ENCODE data around the gene COL1A2. TPM values are rescaled to one million over a fixed set of nuclear protein-coding genes. Genes with fewer than 3 reads are reported as not detected.

Gene COL1A2
- total RNA-seq, 4 donors from 2014 or later, result 227 to 697 (median 347) TPM

- no peaks in the 10 kb centered on the region for H3K9me3 ChIP-seq
- H3K27me3 ChIP-seq, result no peaks in the 10 kb centered on the region
- H3K36me3 ChIP-seq, result peaks cover 0 to 19% (median 8%) of the 10 kb centered on the region in 4 donors
- intact Hi-C loops (cut with DNase I), result loop anchor here (1.0 to 2.0 kb wide), 2 partner anchors 21 to 100 kb away; no protein-coding TSS in a partner anchor
- no peak for DNase-seq (ENCODE audit: extremely low spot score)
- H3K4me3 ChIP-seq, result peak overlapping the region; percentile 69 to 85 (median 72)
- 15% methylated on average over 14 of the region's 14 CpGs for WGBS
- TF ChIP-seq CTCF (IDR thresholded peaks at IDR 0.05) (peak; percentile 85 to 92 (median 90)), EP300 (IDR thresholded peaks at IDR 0.05) (no peak), POLR2AphosphoS5 (IDR thresholded peaks at IDR 0.05) (peak; percentile 52 to 62), POLR2A (IDR thresholded peaks at IDR 0.05; ENCODE audit: low read depth) (no peak)
- H3K27ac ChIP-seq (replicated peaks in 1 of 4), result peak overlapping the region; percentile 91 to 97 (median 95)
- peaks cover 14 to 73% (median 61%) of the 10 kb centered on the region in 4 donors for H3K4me1 ChIP-seq
Measured at GRCh38 chr7:94395141-94396036, 694 bp downstream of the COL1A2 start.

DNA sequence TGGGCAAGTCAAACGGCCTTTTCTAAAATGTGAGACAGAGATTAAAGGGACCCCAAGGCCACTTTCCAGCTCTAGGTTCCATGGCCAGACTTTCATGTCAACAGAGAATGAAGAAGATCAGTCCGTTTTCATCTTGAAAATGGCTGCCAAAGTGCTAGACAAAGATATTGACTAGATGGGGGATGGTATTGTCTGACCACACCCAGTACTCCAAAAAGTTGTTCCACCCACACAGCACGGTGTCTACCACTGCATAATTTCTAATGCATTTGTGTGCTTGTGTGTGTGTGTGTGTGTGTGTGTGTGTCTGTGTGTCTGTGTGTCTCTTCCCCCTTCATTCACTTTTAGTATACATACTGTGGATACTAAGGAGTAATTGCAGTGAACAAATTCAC, 1.3 kb downstream of the COL1A2 start:
- Histone ChIP-seq H3K36me3 (peaks cover 0 to 26% (median 11%) of the 10 kb centered on the region in 4 donors), H3K9me3 (no peaks in the 10 kb centered on the region), H3K27me3 (no peaks in the 10 kb centered on the region), H3K4me3 (peak overlapping the region; percentile 69 to 85 (median 72)), H3K27ac (replicated peaks in 1 of 4) (peak overlapping the region; percentile 91 to 97 (median 95)), H3K4me1 (peaks cover 14 to 79% (median 67%) of the 10 kb centered on the region in 4 donors)
- WGBS, result 30% methylated on average over 3 of the region's 3 CpGs
- intact Hi-C loops (cut with DNase I), result no loop called here
- no peak for DNase-seq (ENCODE audit: extremely low spot score)
- TF ChIP-seq POLR2A (IDR thresholded peaks at IDR 0.05; ENCODE audit: low read depth) (no peak), POLR2AphosphoS5 (IDR thresholded peaks at IDR 0.05) (peak in 1 of 2 donors; percentile 22), EP300 (IDR thresholded peaks at IDR 0.05) (no peak)

DNA sequence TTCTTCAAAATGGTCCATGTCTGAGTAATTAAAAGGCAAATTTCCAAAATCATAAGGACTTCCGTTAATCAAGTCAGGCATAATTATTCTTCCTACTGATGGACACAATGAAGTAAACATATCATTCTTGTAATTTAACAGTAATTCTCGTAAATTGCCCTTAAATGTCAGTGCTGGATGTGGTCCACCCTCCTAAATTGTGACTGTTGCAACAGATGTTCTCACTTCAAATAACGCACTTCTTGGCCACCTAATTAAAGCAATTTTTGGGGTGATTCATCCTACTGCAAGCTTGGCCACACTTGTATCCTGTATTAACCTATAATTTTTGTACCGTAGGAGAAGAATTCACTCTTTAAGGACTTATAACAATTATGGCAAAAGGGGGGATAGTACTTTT, 1.9 kb downstream of the COL1A2 start:
- peak in 1 of 2 donors; percentile 69 for TF ChIP-seq POLR2AphosphoS5 (IDR thresholded peaks at IDR 0.05)
- no peak for TF ChIP-seq POLR2A (IDR thresholded peaks at IDR 0.05; ENCODE audit: low read depth)
- no peak for DNase-seq (ENCODE audit: extremely low spot score)
- WGBS, result 31% methylated on average over 4 of the region's 4 CpGs

DNA sequence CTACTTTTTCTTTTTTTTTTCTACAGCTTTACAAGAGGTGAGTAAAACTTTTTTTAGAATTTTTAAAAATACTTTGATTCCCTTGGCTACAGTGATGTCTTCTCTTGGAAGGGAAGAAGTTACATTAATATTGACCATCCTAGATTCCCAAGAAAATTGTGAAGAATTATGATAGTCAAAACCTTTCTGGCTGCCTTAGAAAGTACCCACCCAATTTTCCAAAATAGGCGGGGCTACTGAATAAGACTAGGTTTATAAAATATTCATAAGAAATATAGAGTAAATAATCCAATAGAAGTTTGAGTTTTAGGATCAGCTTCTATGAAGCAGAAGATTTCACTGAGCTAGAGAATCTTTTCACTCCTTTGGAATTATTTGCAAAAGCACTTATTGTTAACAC, 3.0 kb downstream of the COL1A2 start:
- H3K4me3 ChIP-seq, result peak overlapping the region; percentile 69 to 85 (median 72)
- 47% methylated on average over 1 of the region's 1 CpG for WGBS

More for the DNA sequence above, 1.9 kb downstream of the COL1A2 start:
- Histone ChIP-seq H3K9me3 (no peaks in the 10 kb centered on the region), H3K27me3 (no peaks in the 10 kb centered on the region), H3K4me1 (peaks cover 14 to 76% (median 69%) of the 10 kb centered on the region in 4 donors), H3K36me3 (peaks cover 0 to 30% (median 11%) of the 10 kb centered on the region in 4 donors), H3K27ac (replicated peaks in 1 of 4) (peak overlapping the region; percentile 91 to 97 (median 95)), H3K4me3 (peak overlapping the region; percentile 69 to 85 (median 72))
- intact Hi-C loops (cut with DNase I), result no loop called here

GRCh38 chr7:94398841-94399240, 4.1 kb downstream of the COL1A2 start:
- Histone ChIP-seq H3K36me3 (peaks cover 3 to 53% (median 27%) of the 10 kb centered on the region in 4 donors), H3K4me1 (peaks cover 10 to 69% (median 61%) of the 10 kb centered on the region in 4 donors), H3K4me3 (peak overlapping the region in 2 of 4 donors; percentile 6 to 71), H3K27me3 (no peaks in the 10 kb centered on the region), H3K9me3 (no peaks in the 10 kb centered on the region), H3K27ac (replicated peaks in 1 of 4) (peak overlapping the region; percentile 12 to 96 (median 38))
- intact Hi-C loops (cut with DNase I), result no loop called here
- TF ChIP-seq CTCF (IDR thresholded peaks at IDR 0.05), result no peak
- no peak for TF ChIP-seq POLR2AphosphoS5 (IDR thresholded peaks at IDR 0.05)
- no peak for TF ChIP-seq POLR2A (IDR thresholded peaks at IDR 0.05; ENCODE audit: low read depth)
- no peak for TF ChIP-seq EP300 (IDR thresholded peaks at IDR 0.05)
- WGBS, result 48% methylated on average over 6 of the region's 6 CpGs
- no peak for DNase-seq (ENCODE audit: extremely low spot score)

More for the DNA sequence above, 3.0 kb downstream of the COL1A2 start:
- DNase-seq (ENCODE audit: extremely low spot score), result no peak
- no peaks in the 10 kb centered on the region for H3K27me3 ChIP-seq
- H3K4me1 ChIP-seq, result peaks cover 10 to 74% (median 66%) of the 10 kb centered on the region in 4 donors
- H3K36me3 ChIP-seq, result peaks cover 0 to 42% (median 19%) of the 10 kb centered on the region in 4 donors
- no peak for TF ChIP-seq POLR2AphosphoS5 (IDR thresholded peaks at IDR 0.05)
- no peak for TF ChIP-seq EP300 (IDR thresholded peaks at IDR 0.05)
- no peak for TF ChIP-seq POLR2A (IDR thresholded peaks at IDR 0.05; ENCODE audit: low read depth)
- TF ChIP-seq CTCF (IDR thresholded peaks at IDR 0.05), result no peak
- no peaks in the 10 kb centered on the region for H3K9me3 ChIP-seq
- peak overlapping the region; percentile 91 to 97 (median 95) for H3K27ac ChIP-seq (replicated peaks in 1 of 4)
- intact Hi-C loops (cut with DNase I), result no loop called here

All from esophagus muscularis mucosa (tissue), 4 donors.